OCI-LY1 (cell line): ENCODE data around the gene PKM.

Experiments
- CTCF ChIP-seq: fragments of 200-600 bp; sonication (generic), shearing (Covaris generic); IDR thresholded peaks from 2 replicates; pipeline ENCODE4 v1.5.1; 2017; ENCODE audit warnings: mild to moderate bottlenecking, antibody characterized with exemption, low read length, moderate library complexity, mixed read lengths
- EZH2 ChIP-seq: fragments of 200-600 bp; sonication (generic), shearing (Covaris generic); IDR thresholded peaks from 2 replicates; pipeline ENCODE4 v1.8.0; 2017; ENCODE audit warnings: borderline replicate concordance, mixed run types, mild to moderate bottlenecking, antibody characterized with exemption, low read length, moderate library complexity, mixed read lengths

GRCh38 chr15:72231066-72231832, at the start of gene PKM:
- TF ChIP-seq EZH2 = no peak
- TF ChIP-seq CTCF = no peak
